ENCODE results near the gene ZNF227. TPM values are rescaled to one million over a fixed set of nuclear protein-coding genes. Genes with fewer than 3 reads are reported as not detected.

The ZNF227 gene
- total RNA-seq, 4 donors from 2014 or later: 10.1 to 15.5 (median 13.4) TPM

- intact Hi-C loops (cut with DNase I; ENCODE audit: low total_unique reads): no loop called here
- no peak for TF ChIP-seq CTCF (IDR thresholded peaks at IDR 0.05)
- no peak for TF ChIP-seq POLR2A (IDR thresholded peaks at IDR 0.05)
- DNase-seq (ENCODE audit: low spot score in 2 of 2): no peak
- H3K4me3 ChIP-seq (ENCODE audit: low read depth, poor library complexity, severe bottlenecking): no peak overlapping the region
Measured at GRCh38 chr19:44180968-44181367, 31.4 kb upstream of the ZNF227 start.

GRCh38 chr19:44182145-44182544 lies 30.2 kb upstream of the ZNF227 start:
- 83 to 89% methylated on average over 10 of the region's 10 CpGs for WGBS, 2 donors
- H3K4me3 ChIP-seq (ENCODE audit: low read depth, poor library complexity, severe bottlenecking): no peak overlapping the region
- no peak for DNase-seq (ENCODE audit: low spot score in 2 of 2)
- TF ChIP-seq POLR2A (IDR thresholded peaks at IDR 0.05) (no peak), CTCF (IDR thresholded peaks at IDR 0.05) (no peak)
- intact Hi-C loops (cut with DNase I; ENCODE audit: low total_unique reads): no loop called here

- intact Hi-C loops (cut with DNase I; ENCODE audit: low total_unique reads): no loop called here
- TF ChIP-seq CTCF (IDR thresholded peaks at IDR 0.05): no peak
- no peak for TF ChIP-seq POLR2A (IDR thresholded peaks at IDR 0.05)
- no peak for DNase-seq (ENCODE audit: low spot score in 2 of 2)
- 96 to 98% methylated on average over 6 of the region's 6 CpGs for WGBS, 2 donors
- H3K4me3 ChIP-seq (ENCODE audit: low read depth, poor library complexity, severe bottlenecking): no peak overlapping the region
Measured at GRCh38 chr19:44190020-44190419, 22.3 kb upstream of the ZNF227 start.

GRCh38 chr19:44192127-44192526 lies 20.2 kb upstream of the ZNF227 start:
- no peak for TF ChIP-seq POLR2A (IDR thresholded peaks at IDR 0.05)
- no peak for TF ChIP-seq CTCF (IDR thresholded peaks at IDR 0.05)
- intact Hi-C loops (cut with DNase I; ENCODE audit: low total_unique reads): no loop called here
- no peak for DNase-seq (ENCODE audit: low spot score in 2 of 2)
- H3K4me3 ChIP-seq (ENCODE audit: low read depth, poor library complexity, severe bottlenecking): no peak overlapping the region
- 78 to 81% methylated on average over 5 of the region's 5 CpGs for WGBS, 2 donors

- DNase-seq (ENCODE audit: low spot score in 2 of 2): no peak
- intact Hi-C loops (cut with DNase I; ENCODE audit: low total_unique reads): no loop called here
- H3K4me3 ChIP-seq (ENCODE audit: low read depth, poor library complexity, severe bottlenecking): no peak overlapping the region
- no peak for TF ChIP-seq POLR2A (IDR thresholded peaks at IDR 0.05)
- TF ChIP-seq CTCF (IDR thresholded peaks at IDR 0.05): no peak
Measured at GRCh38 chr19:44196772-44197171, 15.6 kb upstream of the ZNF227 start.

GRCh38 chr19:44202470-44202869 lies 9.9 kb upstream of the ZNF227 start:
- intact Hi-C loops (cut with DNase I; ENCODE audit: low total_unique reads): no loop called here
- H3K4me3 ChIP-seq (ENCODE audit: low read depth, poor library complexity, severe bottlenecking): no peak overlapping the region
- no peak for DNase-seq (ENCODE audit: low spot score in 2 of 2)
- no peak for TF ChIP-seq CTCF (IDR thresholded peaks at IDR 0.05)
- TF ChIP-seq POLR2A (IDR thresholded peaks at IDR 0.05): no peak
- 70 to 94% methylated on average over 1 of the region's 1 CpG for WGBS, 2 donors
